Aorta (tissue), 5 donors: ENCODE measurements around the gene MACROD1. TPM values are rescaled to one million over a fixed set of nuclear protein-coding genes. Genes with fewer than 3 reads are reported as not detected.

Experiments
- ATAC-seq: fragments of 200-7000 bp; cut with Tn5 transposase; one replicate; pipeline ENCODE4 v1.9.1; 2022; ENCODE audit warnings: moderate library complexity; ENCODE audit not compliant: low FRiP score
- DNase-seq, 2 donors: peaks; one replicate each; pipeline ENCODE4 v3.0.0-alpha.2; 2020
- H3K27ac ChIP-seq, 2 donors: one replicate each; pipeline ENCODE4 v1.5.1; 2013; ENCODE audit warnings: low read length in 2 of 2, mild to moderate bottlenecking in 2 of 2, moderate library complexity in 2 of 2, control low read depth in 1 of 2, inconsistent platforms in 1 of 2, low read depth in 1 of 2
- H3K27me3 ChIP-seq, 2 donors: one replicate each; pipeline ENCODE4 v1.6.1; 2013; ENCODE audit warnings: control low read depth in 1 of 2, low read length in 1 of 2, mild to moderate bottlenecking in 1 of 2, moderate library complexity in 1 of 2; ENCODE audit not compliant: insufficient read depth in 2 of 2, control insufficient read depth in 1 of 2
- H3K36me3 ChIP-seq, 2 donors: one replicate each; pipeline ENCODE4 v1.6.1; 2013; ENCODE audit warnings: control low read depth in 1 of 2, low read length in 1 of 2, mild to moderate bottlenecking in 1 of 2; ENCODE audit not compliant: insufficient read depth in 2 of 2, control insufficient read depth in 1 of 2
- H3K4me1 ChIP-seq, 2 donors: one replicate each; pipeline ENCODE4 v1.6.1; 2013; ENCODE audit warnings: low read length in 2 of 2, control low read depth in 1 of 2, mild to moderate bottlenecking in 1 of 2, moderate library complexity in 1 of 2; ENCODE audit not compliant: insufficient read depth in 2 of 2, control insufficient read depth in 1 of 2
- H3K4me3 ChIP-seq, 2 donors: one replicate each; pipeline ENCODE4 v1.5.1; 2013; ENCODE audit warnings: low read length in 2 of 2, control low read depth in 1 of 2, mild to moderate bottlenecking in 1 of 2
- H3K9me3 ChIP-seq: one replicate; pipeline ENCODE4 v1.6.1; 2013; ENCODE audit warnings: mild to moderate bottlenecking, low read length; ENCODE audit not compliant: control insufficient read depth
- WGBS, 2 donors: extraction: QIAGEN DNeasy Blood & Tissue Kit; methylation state at CpG; one replicate each; pipeline ENCODE4 v1.1.7; 2013; 5-methylcytosine and 5-hydroxymethylcytosine counted together
- intact Hi-C, 2 donors: fragments of 100-400 bp; cut with DNase I; formaldehyde crosslinking; loops; one replicate each; pipeline versions ENCODE4 v1.14.2 to v1.15.0; 2022
- polyA plus RNA-seq, 2 donors: library from polyadenylated mRNA; stranded (reverse); fragments of 200-250 nt; gene quantifications; one replicate each; pipeline ENCODE4 v1.2.3, GENCODE V29; 2013
- total RNA-seq, 2 donors: library from RNA; stranded (reverse); fragmentation: NEBNext Ultra II Directional; extraction: Animal tissue kit (Norgen Biotek cat#: 25700); gene quantifications; one replicate each; pipeline ENCODE4 v1.2.1, GENCODE V29; 2021
- donor health status: healthy with polysubstance abuse.
- donor health status: Bipolar disorder and iron deficiency.
- donor health status: DM: no; HTN: no; CAD: no.
- donor health status: DM: no; HTN: no; CAD: no.
- donor health status: DM: yes; HTN: yes; CAD: no.

The MACROD1 gene
- total and polyA plus RNA-seq, 4 donors = 12.7 to 125 (median 65.2) TPM

GRCh38 chr11:63993100-63993499, 172.8 kb downstream of the MACROD1 start:
- ATAC-seq (no peak), DNase-seq (no peak)
- Histone ChIP-seq H3K27ac (no peak overlapping the region), H3K9me3 (no peaks in the 10 kb centered on the region), H3K36me3 (no peaks in the 10 kb centered on the region), H3K4me3 (no peak overlapping the region), H3K27me3 (no peaks in the 10 kb centered on the region), H3K4me1 (no peaks in the 10 kb centered on the region)
- intact Hi-C loops = no loop called here
- 84 to 90% methylated on average over 5 of the region's 5 CpGs for WGBS, 2 donors

GRCh38 chr11:63991558-63991957, 174.4 kb downstream of the MACROD1 start:
- Histone ChIP-seq H3K36me3 (no peaks in the 10 kb centered on the region), H3K9me3 (no peaks in the 10 kb centered on the region), H3K27me3 (no peaks in the 10 kb centered on the region), H3K4me3 (no peak overlapping the region), H3K4me1 (no peaks in the 10 kb centered on the region), H3K27ac (no peak overlapping the region)
- ATAC-seq (no peak), DNase-seq (no peak)
- intact Hi-C loops = no loop called here
- 88% methylated on average over 10 of the region's 10 CpGs for WGBS, 2 donors

DNA sequence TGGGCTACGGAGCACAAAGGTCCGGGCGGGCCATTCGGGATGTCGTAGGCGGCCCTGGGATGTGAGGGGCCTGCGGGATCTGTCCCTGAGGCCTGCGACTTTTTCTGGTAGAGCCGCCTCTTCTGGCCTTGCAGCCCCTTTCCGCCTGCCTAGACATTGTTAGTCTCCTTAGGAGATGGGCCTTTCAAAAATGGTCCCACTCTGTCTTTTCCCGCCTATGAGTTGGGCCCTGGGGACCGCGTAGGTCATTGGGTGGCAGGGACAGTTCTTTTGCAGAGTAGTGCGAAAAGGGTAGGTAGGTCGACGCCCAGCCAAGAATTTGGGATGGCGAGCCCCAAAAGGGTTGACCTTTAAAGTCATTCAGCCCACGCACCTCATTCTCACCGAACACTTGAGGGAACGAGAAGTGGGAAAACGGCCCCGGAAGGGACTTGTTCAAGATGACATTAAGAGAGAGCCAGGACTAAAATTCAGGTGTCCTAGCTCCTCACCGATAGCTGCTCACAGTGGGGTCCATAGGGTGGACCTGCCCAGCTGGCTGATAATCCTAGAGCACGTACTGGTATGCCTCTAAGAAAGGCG, 178.9 kb downstream of the MACROD1 start:
- no peaks in the 10 kb centered on the region for H3K4me1 ChIP-seq
- H3K4me3 ChIP-seq = peak overlapping the region; percentile 80 to 85
- no peak overlapping the region for H3K27ac ChIP-seq
- DNase-seq = no peak
- H3K36me3 ChIP-seq = no peaks in the 10 kb centered on the region
- H3K9me3 ChIP-seq = no peaks in the 10 kb centered on the region
- no peaks in the 10 kb centered on the region for H3K27me3 ChIP-seq
- 23 to 29% methylated on average over 25 of the region's 25 CpGs for WGBS, 2 donors
- ATAC-seq = no peak
- intact Hi-C loops = no loop called here

GRCh38 chr11:63986156-63986931, 179.6 kb downstream of the MACROD1 start, which contains the start of gene OTUB1:
OTUB1 (plus strand) TSS chr11:63986438; CDS start chr11:63986457, 19 bp downstream.
- H3K36me3 ChIP-seq = no peaks in the 10 kb centered on the region
- peak within 1 kb of the TSS; percentile 80 to 85 for H3K4me3 ChIP-seq
- H3K9me3 ChIP-seq = no peaks in the 10 kb centered on the region
- ATAC-seq = peak; percentile 95
- H3K27ac ChIP-seq = peak within 1 kb of the TSS in 1 of 2 donors; percentile 58
- no peaks in the 10 kb centered on the region for H3K27me3 ChIP-seq
- no peaks in the 10 kb centered on the region for H3K4me1 ChIP-seq
- 0% methylated on average over 42 to 63 of the region's 63 CpGs for WGBS, 2 donors
- intact Hi-C loops = no loop called here
- DNase-seq = peak; percentile 96 to 97

DNA sequence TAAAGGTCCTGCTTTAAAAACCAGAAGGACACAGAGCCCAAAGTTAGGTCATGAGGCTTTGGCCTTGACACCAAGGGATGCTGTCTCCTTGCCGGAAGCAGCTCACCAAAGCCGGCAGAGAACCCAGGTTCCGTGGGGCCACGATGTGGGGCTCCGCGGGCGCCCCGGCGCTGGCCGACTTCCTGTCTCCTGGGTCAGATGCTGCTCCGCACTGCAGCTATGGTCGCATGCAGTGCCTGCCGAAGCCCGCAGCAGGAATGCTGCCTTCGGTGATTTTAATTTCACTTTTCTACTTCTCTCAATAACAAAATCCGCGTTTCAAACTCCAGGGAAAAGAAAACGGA, 180.1 kb downstream of the MACROD1 start:
- Histone ChIP-seq H3K27me3 (no peaks in the 10 kb centered on the region), H3K4me3 (peak overlapping the region; percentile 80 to 85), H3K4me1 (no peaks in the 10 kb centered on the region), H3K36me3 (no peaks in the 10 kb centered on the region), H3K9me3 (no peaks in the 10 kb centered on the region), H3K27ac (peak overlapping the region in 1 of 2 donors; percentile 43)
- 0% methylated on average over 18 of the region's 18 CpGs for WGBS, 2 donors
- ATAC-seq (peak; percentile 61), DNase-seq (peak; percentile 67 to 85)
- intact Hi-C loops = no loop called here

DNA sequence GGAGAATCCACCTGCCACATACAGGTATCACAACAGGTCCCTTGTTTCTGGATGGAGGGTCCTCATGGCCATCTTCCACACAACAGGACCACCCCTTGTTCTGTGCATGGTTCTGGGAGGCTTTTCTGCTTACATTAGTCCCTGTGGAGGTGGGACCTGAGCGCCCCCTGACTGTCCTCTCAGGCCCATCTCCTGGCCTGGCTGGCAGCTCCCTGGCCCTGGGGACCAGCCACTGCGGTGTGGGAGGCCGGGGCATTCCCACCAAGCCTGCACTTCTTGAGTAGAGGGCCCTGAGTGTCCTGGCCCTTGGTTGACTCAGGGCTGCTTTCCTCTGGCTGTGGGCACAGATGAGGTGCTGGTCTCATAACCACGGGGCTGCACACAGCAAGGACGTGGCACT, 186.5 kb downstream of the MACROD1 start:
- no peak overlapping the region for H3K4me3 ChIP-seq
- no peaks in the 10 kb centered on the region for H3K27me3 ChIP-seq
- DNase-seq (no peak), ATAC-seq (no peak)
- no peaks in the 10 kb centered on the region for H3K36me3 ChIP-seq
- no peaks in the 10 kb centered on the region for H3K9me3 ChIP-seq
- intact Hi-C loops = no loop called here
- H3K27ac ChIP-seq = no peak overlapping the region
- 85 to 92% methylated on average over 5 of the region's 5 CpGs for WGBS, 2 donors
- no peaks in the 10 kb centered on the region for H3K4me1 ChIP-seq

- DNase-seq (no peak), ATAC-seq (no peak)
- no peak overlapping the region for H3K27ac ChIP-seq
- no peaks in the 10 kb centered on the region for H3K9me3 ChIP-seq
- 58 to 63% methylated on average over 10 of the region's 10 CpGs for WGBS, 2 donors
- H3K4me3 ChIP-seq = no peak overlapping the region
- H3K27me3 ChIP-seq = no peaks in the 10 kb centered on the region
- H3K36me3 ChIP-seq = no peaks in the 10 kb centered on the region
- H3K4me1 ChIP-seq = no peaks in the 10 kb centered on the region
- intact Hi-C loops = no loop called here
Observed at GRCh38 chr11:63978551-63979239, 187.2 kb downstream of the MACROD1 start.

GRCh38 chr11:63974259-63975143, 191.4 kb downstream of the MACROD1 start, which contains the start of gene COX8A:
COX8A (plus strand) TSS chr11:63974620; CDS start chr11:63974681, 61 bp downstream.
- no peaks in the 10 kb centered on the region for H3K9me3 ChIP-seq
- peak within 1 kb of the TSS; percentile 42 to 77 for H3K4me3 ChIP-seq
- H3K36me3 ChIP-seq = no peaks in the 10 kb centered on the region
- H3K27ac ChIP-seq = peak within 1 kb of the TSS; percentile 67 to 96
- ATAC-seq (peak; percentile 98), DNase-seq (peak; percentile 98)
- intact Hi-C loops = no loop called here
- WGBS, 2 donors = 0% methylated on average over 65 to 67 of the region's 67 CpGs
- no peaks in the 10 kb centered on the region for H3K27me3 ChIP-seq
- no peaks in the 10 kb centered on the region for H3K4me1 ChIP-seq
